HepG2 (cell line): Measurements from ENCODE around the gene TMEM185B.

Experiments
- ATF3 ChIP-seq: sonication (generic); formaldehyde crosslinking; IDR thresholded peaks from 2 replicates; pipeline ENCODE4 v1.4.0; 2020; ENCODE audit warnings: missing genetic modification reagents
- CENPBD1 ChIP-seq: sonication (generic); formaldehyde crosslinking; IDR thresholded peaks from 2 replicates; pipeline ENCODE4 v1.8.0; 2022; ENCODE audit warnings: missing genetic modification reagents, low read depth, mild to moderate bottlenecking, borderline replicate concordance
- KAT8 ChIP-seq: IDR thresholded peaks from 2 replicates; pipeline ENCODE4 v1.6.1; 2016; ENCODE audit warnings: missing genetic modification reagents, missing compliant biosample characterization
- NFE2 ChIP-seq: sonication (generic); formaldehyde crosslinking; IDR thresholded peaks from 2 replicates; pipeline ENCODE4 v1.4.0; 2020; ENCODE audit warnings: missing genetic modification reagents
- POLR2AphosphoS5 ChIP-seq: IDR thresholded peaks from 2 replicates; pipeline ENCODE4 v1.6.1; 2012; ENCODE audit warnings: low read depth, low read length
- SMARCE1 ChIP-seq: fragments of 450-650 bp; IDR thresholded peaks from 2 replicates; pipeline ENCODE4 v1.6.1; 2017; ENCODE audit warnings: borderline replicate concordance
- SP5 ChIP-seq: IDR thresholded peaks from 2 replicates; pipeline ENCODE4 v1.6.1; 2016; ENCODE audit warnings: low read depth, borderline replicate concordance
- TBP ChIP-seq: sonication (generic); formaldehyde crosslinking; IDR thresholded peaks from 2 replicates; pipeline ENCODE4 v1.5.0; 2020; ENCODE audit warnings: missing genetic modification reagents
- ZNF263 ChIP-seq: sonication (generic); formaldehyde crosslinking; IDR thresholded peaks from 2 replicates; pipeline ENCODE4 v1.4.0; 2020; ENCODE audit warnings: missing genetic modification reagents
- TF ChIP-seq, protein P1 (sequence below): sonication (generic); formaldehyde crosslinking; IDR thresholded peaks from 2 replicates; pipeline ENCODE4 v1.5.0; 2020; ENCODE audit warnings: mild to moderate bottlenecking, missing genetic modification reagents, moderate library complexity
- TF ChIP-seq, protein P2 (sequence below): sonication (generic); formaldehyde crosslinking; conservative IDR thresholded peaks from 2 replicates; pipeline ENCODE4 v1.8.1; 2023; ENCODE audit warnings: missing genetic modification reagents
- TF ChIP-seq, protein P3 (sequence below), 2 experiments: sonication (generic) in 1 of 2; formaldehyde crosslinking in 1 of 2; IDR thresholded peaks; 2 replicates each; pipeline versions ENCODE4 v1.4.0 to v1.6.1; 2018 to 2020; ENCODE audit warnings: missing genetic modification reagents in 2 of 2, borderline replicate concordance in 1 of 2, low read depth in 1 of 2, mild to moderate bottlenecking in 1 of 2, missing biosample characterization in 1 of 2

- TF ChIP-seq, protein P1, sequence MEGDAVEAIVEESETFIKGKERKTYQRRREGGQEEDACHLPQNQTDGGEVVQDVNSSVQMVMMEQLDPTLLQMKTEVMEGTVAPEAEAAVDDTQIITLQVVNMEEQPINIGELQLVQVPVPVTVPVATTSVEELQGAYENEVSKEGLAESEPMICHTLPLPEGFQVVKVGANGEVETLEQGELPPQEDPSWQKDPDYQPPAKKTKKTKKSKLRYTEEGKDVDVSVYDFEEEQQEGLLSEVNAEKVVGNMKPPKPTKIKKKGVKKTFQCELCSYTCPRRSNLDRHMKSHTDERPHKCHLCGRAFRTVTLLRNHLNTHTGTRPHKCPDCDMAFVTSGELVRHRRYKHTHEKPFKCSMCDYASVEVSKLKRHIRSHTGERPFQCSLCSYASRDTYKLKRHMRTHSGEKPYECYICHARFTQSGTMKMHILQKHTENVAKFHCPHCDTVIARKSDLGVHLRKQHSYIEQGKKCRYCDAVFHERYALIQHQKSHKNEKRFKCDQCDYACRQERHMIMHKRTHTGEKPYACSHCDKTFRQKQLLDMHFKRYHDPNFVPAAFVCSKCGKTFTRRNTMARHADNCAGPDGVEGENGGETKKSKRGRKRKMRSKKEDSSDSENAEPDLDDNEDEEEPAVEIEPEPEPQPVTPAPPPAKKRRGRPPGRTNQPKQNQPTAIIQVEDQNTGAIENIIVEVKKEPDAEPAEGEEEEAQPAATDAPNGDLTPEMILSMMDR (CRISPR knock-in tag) = no peak
- TF ChIP-seq NFE2 (CRISPR knock-in tag) = no peak
- TF ChIP-seq SMARCE1 = no peak
- TF ChIP-seq ATF3 (CRISPR knock-in tag) = no peak
- no peak for TF ChIP-seq SP5 (CRISPR knock-in tag)
- TF ChIP-seq ZNF263 (CRISPR knock-in tag) = no peak
- TF ChIP-seq, protein P2, sequence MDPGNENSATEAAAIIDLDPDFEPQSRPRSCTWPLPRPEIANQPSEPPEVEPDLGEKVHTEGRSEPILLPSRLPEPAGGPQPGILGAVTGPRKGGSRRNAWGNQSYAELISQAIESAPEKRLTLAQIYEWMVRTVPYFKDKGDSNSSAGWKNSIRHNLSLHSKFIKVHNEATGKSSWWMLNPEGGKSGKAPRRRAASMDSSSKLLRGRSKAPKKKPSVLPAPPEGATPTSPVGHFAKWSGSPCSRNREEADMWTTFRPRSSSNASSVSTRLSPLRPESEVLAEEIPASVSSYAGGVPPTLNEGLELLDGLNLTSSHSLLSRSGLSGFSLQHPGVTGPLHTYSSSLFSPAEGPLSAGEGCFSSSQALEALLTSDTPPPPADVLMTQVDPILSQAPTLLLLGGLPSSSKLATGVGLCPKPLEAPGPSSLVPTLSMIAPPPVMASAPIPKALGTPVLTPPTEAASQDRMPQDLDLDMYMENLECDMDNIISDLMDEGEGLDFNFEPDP (CRISPR knock-in tag) = no peak
- TF ChIP-seq CENPBD1 (CRISPR knock-in tag) = no peak
- no peak for TF ChIP-seq POLR2AphosphoS5
- TF ChIP-seq TBP = no peak
- no peak for TF ChIP-seq KAT8 (CRISPR knock-in tag)
- TF ChIP-seq, protein P3, sequence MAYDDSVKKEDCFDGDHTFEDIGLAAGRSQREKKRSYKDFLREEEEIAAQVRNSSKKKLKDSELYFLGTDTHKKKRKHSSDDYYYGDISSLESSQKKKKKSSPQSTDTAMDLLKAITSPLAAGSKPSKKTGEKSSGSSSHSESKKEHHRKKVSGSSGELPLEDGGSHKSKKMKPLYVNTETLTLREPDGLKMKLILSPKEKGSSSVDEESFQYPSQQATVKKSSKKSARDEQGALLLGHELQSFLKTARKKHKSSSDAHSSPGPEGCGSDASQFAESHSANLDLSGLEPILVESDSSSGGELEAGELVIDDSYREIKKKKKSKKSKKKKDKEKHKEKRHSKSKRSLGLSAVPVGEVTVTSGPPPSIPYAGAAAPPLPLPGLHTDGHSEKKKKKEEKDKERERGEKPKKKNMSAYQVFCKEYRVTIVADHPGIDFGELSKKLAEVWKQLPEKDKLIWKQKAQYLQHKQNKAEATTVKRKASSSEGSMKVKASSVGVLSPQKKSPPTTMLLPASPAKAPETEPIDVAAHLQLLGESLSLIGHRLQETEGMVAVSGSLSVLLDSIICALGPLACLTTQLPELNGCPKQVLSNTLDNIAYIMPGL (CRISPR knock-in tag; IDR thresholded peaks at IDR 0.05; ENCODE audit: borderline replicate concordance in 1 of 2, low read depth in 1 of 2) = no peak
Observed at GRCh38 chr2:120243875-120244553, 20.8 kb upstream of the TMEM185B start.
